GM21786 (cell line): ENCODE data around the gene KCNJ1.

ENCODE experiments used
- ATAC-seq: cut with Tn5 transposase; IDR thresholded peaks from one replicate; pipeline ENCODE4 v1.9.1; 2021; ENCODE audit not compliant: unreplicated experiment

The KCNJ1 gene

GRCh38 chr11:128853559-128853958 lies 13.5 kb downstream of the KCNJ1 start:
- no peak for ATAC-seq

DNA sequence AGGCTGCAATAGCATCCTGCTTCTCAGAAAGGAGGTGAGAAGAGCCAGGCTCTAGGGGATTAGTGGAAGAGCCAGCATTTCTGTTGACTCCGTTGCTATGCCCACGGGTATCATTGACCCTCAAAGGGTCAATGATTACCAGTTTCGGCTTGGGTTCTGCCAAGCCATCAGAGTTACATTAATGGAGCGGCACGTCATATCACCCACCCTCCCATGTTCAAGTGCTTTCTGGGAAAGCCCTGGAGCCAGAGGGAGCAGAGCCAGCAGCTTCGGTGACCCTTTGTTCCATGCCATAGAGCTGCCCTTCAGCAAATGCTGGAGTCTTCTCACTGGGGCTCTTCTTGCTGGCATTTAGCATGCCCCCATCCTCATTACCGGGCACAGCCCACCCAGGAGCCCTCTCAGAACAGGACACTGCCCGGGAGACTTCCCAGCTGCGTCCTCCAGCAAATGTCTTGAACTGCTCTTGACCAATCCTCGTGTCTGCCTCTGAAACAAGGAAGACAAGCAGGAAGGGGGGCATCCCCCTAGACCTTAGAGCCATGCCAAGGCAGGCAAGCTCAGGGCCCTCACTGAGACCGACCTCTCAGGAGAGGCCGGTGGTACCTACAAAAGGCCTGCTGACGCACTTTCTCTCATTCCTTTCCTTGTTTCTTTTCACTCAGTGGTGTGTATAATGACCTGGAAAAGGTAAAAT lies 14.6 kb downstream of the KCNJ1 start:
- ATAC-seq: no peak

DNA sequence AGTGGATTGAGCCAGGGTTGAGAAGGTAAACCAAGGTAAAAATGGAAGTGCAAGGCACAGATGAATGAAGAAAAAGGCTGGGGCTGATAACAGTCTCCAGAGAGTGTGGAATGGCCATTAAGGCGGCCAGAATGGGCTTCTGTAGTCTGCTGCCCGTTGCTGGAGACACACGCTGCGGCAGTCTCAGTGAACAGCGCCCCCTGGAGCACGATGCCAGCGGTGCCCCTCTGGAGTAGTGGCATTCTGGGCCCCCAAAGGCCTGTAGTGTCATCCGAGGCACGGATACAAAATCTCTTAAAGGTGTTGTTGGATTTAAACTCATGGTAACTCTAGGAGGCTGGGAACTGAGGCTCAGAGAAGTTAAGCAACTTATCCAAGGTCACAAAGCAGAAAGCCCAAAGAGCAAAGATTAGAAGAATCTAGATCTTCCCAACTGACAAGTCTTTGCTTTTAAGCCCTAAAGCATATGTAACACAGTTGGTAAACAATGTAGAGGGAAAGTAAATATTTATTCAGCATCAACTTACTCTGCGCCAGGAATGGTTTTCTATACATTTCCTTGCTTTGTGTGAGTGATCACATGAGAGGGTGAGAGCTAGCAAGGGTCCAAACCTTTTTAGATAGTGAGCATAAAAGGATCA lies 18.2 kb downstream of the KCNJ1 start:
- ATAC-seq: peak; percentile 97

GRCh38 chr11:128846985-128847384 lies 20.1 kb downstream of the KCNJ1 start:
- ATAC-seq: no peak

DNA sequence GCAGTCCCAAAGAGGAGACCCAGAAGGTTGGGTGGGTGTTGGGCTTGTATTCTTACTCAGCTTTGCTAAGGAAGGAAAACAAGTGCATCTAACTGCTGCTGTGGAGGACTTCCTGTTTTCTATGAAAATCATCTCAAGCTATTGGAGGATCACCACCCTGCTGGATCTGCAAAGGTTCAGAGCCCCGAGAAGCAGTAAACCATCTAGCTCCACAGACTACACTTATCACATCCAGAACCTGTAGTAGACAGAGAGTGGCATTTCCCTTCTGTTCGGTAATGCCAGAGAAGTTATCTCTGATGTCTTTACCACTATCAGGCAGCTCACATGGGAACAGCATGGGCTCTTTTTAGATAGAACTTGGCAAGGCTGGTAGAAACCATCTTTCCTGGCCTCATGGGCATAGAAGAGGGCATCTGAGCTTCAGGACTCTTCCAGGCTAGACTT lies 21.7 kb downstream of the KCNJ1 start:
- no peak for ATAC-seq

GRCh38 chr11:128843198-128843785 lies 23.8 kb downstream of the KCNJ1 start:
- no peak for ATAC-seq

GRCh38 chr11:128841461-128842072 lies 25.5 kb downstream of the KCNJ1 start:
- peak; percentile 44 for ATAC-seq

DNA sequence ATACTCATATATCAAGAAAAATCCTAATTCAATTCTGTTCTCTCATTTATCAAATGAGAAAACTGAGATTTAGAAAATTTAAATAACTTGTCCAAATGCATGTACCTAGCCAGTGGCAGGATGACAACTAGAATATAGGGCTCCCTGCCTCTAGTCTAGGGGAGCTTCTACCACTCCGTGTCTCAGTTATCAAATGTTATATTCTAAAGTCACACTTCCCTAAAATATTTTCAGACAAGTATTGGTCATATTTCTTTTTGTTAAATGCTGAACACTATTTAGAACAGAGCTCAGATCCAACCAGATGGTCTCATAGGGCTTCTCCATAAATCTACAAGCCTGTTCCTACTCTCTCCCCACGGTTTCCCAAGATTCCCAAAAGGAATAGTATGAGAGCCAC lies 26.3 kb downstream of the KCNJ1 start:
- no peak for ATAC-seq

- no peak for ATAC-seq
These were observed 27.0 kb downstream of the KCNJ1 start for GRCh38 chr11:128840137-128840536.

GRCh38 chr11:128839081-128839480 lies 28.0 kb downstream of the KCNJ1 start:
- no peak for ATAC-seq

DNA sequence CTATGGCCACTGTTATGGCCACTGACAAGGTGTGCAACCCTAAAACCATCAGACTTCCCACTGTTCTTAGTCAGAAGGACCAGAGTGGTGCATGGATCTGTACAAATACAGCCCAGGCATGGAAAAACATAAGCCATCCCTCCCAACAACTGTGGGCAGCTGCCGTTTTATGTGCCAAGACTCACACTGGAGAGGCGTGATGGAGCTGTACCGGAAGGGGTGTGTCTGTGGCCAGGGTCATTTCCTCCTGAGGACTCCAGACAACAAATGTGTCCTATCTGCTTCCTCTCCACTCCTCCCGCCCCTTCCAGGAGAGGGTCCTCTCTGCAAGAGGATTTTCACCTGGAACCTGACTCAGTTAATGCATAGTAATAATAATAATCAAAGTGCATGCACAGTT lies 29.5 kb downstream of the KCNJ1 start:
- ATAC-seq: no peak

- no peak for ATAC-seq
These were observed 31.2 kb downstream of the KCNJ1 start for GRCh38 chr11:128835741-128836430.

DNA sequence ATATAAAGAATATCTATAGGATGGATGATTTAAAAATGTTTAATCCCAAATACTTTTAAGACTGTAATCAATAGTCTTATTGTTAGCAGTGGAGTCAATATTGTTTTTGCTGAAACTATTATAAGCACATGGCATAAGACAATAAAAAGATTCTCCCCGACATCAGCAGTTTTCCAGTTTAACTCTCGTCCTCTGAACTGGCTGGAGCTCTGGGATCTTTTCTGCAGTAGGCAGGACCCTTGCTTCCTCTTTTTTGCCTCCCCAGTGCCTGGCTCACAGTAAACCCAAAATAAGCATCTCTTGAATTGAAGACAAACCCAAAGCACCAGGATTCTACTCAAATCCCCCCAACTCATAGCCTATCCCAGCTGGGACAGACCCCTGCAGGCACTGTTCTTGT lies 32.9 kb downstream of the KCNJ1 start:
- ATAC-seq: no peak

DNA sequence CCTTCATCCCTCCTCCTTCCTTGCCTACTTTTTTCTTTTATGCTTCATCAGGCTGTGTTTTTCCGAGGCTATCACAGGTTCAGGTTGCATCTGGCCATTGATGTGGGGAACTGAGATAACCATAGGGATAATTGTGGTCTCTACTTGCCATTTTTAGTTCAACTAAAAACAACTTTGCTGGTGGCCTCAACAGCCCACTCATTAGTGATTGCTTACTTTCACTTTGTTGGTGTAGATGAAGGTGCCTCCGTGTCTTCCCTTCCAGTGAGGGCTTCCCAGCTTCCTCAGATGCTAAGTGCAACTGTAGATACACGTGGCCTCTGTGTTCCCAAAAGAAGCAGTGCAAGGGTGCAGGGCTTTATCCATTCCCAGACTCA lies 35.0 kb downstream of the KCNJ1 start:
- ATAC-seq: peak; percentile 41

- ATAC-seq: peak; percentile 72
These were observed 35.6 kb downstream of the KCNJ1 start for GRCh38 chr11:128831174-128832120.

DNA sequence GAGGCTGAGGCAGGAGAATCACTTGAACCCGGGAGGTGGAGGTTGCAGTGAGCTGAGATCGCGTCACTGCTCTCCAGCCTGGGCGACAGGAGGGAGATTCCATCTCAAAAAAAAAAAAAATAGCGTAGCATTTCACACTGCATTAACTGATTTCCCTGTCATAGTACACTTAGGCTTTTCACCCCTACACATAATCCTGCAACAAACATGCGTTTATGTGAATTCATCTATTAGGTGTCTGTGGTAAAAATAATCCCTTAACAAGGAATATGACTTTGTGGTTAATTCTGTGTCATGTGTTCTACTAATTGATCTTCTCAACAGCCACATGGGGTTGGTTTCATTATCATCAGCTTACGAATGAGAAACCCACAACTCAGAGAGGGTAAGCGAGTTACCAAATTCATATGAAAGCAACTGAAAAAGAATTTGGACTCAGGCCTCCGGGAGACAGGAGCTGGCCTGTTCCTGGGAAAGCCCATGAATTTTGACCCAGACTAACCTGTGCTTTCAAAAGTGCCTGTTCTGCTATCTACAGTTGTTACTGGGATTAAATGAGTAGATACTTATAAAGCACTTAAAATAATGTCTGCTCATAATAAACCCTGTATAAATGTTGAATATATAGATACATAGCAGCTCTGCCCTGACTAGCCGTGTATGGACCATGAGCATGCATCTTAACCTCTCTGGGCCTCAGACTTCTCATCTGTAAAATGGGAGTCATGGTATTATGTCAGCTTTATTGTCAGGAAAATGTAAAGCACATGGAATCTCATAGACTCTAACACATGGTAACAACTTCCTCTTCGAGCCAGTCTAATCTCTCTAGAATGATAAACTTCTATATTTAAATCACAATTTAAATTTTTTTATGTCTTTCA lies 36.6 kb downstream of the KCNJ1 start:
- ATAC-seq: peak; percentile 29

DNA sequence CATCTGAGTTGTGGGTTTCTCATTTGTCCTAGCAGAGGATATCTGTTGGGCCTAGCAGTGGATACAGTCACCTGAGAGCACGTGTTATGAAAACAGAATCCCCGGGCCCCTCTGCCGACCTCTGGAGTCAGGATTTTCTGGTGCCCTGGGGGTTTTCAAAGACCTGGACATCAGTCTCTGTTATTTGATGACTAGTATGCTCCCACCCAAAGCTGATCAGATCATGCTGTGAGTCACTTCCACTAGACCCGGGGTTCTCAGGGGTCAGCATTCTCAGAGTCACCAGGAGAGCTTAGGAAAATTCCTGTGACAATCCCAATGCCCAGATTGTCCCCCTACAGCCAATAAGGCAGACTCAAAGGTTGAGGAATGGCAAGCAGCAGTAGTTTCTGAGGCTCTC lies 38.7 kb downstream of the KCNJ1 start:
- ATAC-seq: no peak

DNA sequence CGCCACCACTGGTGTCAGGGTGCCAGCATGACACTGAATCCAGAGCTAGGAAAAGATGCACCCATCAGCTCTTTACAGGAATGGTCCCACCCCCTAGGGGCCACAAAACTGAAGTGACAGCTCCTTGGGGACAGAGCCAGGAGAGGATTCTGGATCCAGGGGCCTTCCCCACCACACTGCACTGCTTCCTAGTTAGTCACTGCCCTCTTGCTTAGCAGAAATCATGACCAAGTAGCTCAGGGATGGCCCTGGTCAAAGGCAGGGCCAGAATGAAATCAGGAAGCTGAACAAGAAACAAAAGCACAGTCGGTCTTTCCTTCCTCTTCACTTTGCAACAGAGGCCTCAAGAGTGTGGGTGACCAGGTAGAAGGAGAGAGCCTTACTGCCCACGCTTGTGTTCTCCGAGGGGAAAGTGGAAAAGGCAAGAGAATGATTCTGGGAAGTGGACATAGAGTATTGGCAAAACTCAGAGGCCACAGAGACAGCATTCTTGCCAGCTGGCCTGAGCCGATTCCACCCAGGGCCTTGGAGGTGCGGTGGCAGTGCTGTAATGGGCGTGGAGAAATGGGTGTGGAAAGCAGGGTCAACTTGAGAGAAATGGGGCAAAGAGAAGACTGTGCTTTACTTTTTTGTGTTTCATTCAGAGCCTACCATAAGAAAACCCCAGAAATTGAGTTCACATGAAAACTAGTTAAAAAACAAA lies 39.8 kb downstream of the KCNJ1 start:
- ATAC-seq: no peak
